PFSK-1 (cell line): ENCODE results near the gene VTN.

Source experiments
- POLR2AphosphoS5 ChIP-seq: IDR thresholded peaks from 2 replicates; pipeline ENCODE4 v1.6.1; 2012; ENCODE audit warnings: low read depth, mild to moderate bottlenecking, control low read depth, low read length, moderate library complexity
- TF ChIP-seq, protein P1 (sequence below), 2 experiments: IDR thresholded peaks; 2 replicates each; pipeline versions ENCODE4 v1.6.1 to v1.8.0; 2011 to 2012; ENCODE audit warnings: low read depth in 2 of 2, low read length in 2 of 2, control low read depth in 1 of 2, inconsistent platforms in 1 of 2, mild to moderate bottlenecking in 1 of 2, moderate library complexity in 1 of 2; ENCODE audit not compliant: insufficient read depth in 1 of 2

DNA sequence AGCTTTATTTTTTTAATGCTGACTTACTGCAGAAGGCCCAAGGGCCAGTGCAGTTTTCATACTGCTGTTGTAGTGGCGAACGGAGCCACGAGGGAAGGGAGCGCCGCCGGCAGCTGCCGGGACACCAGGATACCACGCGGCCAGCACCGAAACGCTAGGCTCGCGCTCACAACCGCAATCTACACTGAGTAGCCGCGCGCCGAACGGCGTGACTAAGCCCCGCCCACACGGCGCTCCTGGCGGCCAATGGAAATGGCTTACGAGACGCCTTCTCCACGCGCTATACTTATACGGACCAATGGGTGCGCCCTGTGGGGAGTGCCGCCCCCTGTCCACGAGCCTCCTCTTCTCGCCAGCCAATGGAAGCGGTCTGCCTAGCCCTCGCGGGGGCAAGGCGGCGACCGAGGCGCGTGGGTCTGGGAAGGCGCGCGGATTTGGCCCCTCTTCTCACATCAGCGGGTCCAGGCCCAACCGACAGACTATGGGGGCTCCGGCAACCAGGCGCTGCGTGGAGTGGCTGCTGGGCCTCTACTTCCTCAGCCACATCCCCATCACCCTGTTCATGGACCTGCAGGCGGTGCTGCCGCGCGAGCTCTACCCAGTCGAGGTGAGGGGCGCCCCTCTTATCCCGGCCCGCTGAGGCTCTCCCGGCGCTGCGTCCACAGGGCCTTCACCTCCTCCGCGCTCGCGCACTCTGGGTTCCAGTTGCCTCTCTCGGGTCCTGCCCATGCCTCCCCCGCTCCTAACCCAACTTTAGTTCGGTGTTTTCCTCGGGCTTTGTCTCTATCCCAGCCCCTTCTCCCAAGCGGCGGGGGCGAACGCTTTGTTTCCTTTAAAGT is 51.1 kb downstream of the VTN start, which contains the start of gene TMEM97:
- TF ChIP-seq POLR2AphosphoS5, result peak; percentile 81
- TF ChIP-seq, protein P1, sequence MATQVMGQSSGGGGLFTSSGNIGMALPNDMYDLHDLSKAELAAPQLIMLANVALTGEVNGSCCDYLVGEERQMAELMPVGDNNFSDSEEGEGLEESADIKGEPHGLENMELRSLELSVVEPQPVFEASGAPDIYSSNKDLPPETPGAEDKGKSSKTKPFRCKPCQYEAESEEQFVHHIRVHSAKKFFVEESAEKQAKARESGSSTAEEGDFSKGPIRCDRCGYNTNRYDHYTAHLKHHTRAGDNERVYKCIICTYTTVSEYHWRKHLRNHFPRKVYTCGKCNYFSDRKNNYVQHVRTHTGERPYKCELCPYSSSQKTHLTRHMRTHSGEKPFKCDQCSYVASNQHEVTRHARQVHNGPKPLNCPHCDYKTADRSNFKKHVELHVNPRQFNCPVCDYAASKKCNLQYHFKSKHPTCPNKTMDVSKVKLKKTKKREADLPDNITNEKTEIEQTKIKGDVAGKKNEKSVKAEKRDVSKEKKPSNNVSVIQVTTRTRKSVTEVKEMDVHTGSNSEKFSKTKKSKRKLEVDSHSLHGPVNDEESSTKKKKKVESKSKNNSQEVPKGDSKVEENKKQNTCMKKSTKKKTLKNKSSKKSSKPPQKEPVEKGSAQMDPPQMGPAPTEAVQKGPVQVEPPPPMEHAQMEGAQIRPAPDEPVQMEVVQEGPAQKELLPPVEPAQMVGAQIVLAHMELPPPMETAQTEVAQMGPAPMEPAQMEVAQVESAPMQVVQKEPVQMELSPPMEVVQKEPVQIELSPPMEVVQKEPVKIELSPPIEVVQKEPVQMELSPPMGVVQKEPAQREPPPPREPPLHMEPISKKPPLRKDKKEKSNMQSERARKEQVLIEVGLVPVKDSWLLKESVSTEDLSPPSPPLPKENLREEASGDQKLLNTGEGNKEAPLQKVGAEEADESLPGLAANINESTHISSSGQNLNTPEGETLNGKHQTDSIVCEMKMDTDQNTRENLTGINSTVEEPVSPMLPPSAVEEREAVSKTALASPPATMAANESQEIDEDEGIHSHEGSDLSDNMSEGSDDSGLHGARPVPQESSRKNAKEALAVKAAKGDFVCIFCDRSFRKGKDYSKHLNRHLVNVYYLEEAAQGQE (IDR thresholded peaks at IDR 0.05; ENCODE audit: insufficient read depth in 1 of 2, low read depth in 2 of 2, low read length in 2 of 2), result peak in 1 of 2 experiments; percentile 56; a peak in 1 of 4 replicates
